DND-41 (cell line): Measurements from ENCODE around the gene EYA2.

Source experiments
- ATAC-seq: fragments of 200-7000 bp; cut with Tn5 transposase; 3 replicates; pipeline ENCODE4 v1.9.1; 2021; ENCODE audit warnings: low read depth; ENCODE audit not compliant: insufficient read depth
- DNase-seq: peaks from one replicate; pipeline ENCODE4 v3.0.0-alpha.2; 2020
- H2AFZ ChIP-seq: 2 replicates; pipeline ENCODE4 v1.6.0; 2012; ENCODE audit warnings: low read depth, low read length
- H3K27ac ChIP-seq: 2 replicates; pipeline ENCODE4 v1.5.1; 2012; ENCODE audit warnings: low read length, inconsistent platforms
- H3K27me3 ChIP-seq: fragments of 200-600 bp; sonication (generic); 2 replicates; pipeline ENCODE4 v1.6.0; 2012; ENCODE audit warnings: low read length, mild to moderate bottlenecking, inconsistent platforms; ENCODE audit not compliant: insufficient read depth, poor library complexity
- H3K36me3 ChIP-seq: 2 replicates; pipeline ENCODE4 v1.5.1; 2012; ENCODE audit warnings: low read length, inconsistent platforms; ENCODE audit not compliant: insufficient read depth
- H3K4me1 ChIP-seq: 2 replicates; pipeline ENCODE4 v1.5.1; 2012; ENCODE audit warnings: mild to moderate bottlenecking, low read length; ENCODE audit not compliant: insufficient read depth
- H3K4me2 ChIP-seq: 2 replicates; pipeline ENCODE4 v1.6.0; 2012; ENCODE audit warnings: mild to moderate bottlenecking, moderate library complexity, low read length, inconsistent platforms; ENCODE audit not compliant: insufficient read depth
- H3K4me3 ChIP-seq, 2 experiments: fragments of 200-600 bp in 1 of 2; shearing (Covaris generic) in 1 of 2; 2 replicates each; pipeline ENCODE4 v1.5.1; 2012 to 2016; ENCODE audit warnings: inconsistent platforms in 2 of 2, low read length in 2 of 2, mild to moderate bottlenecking in 2 of 2, low read depth in 1 of 2, moderate library complexity in 1 of 2
- H3K79me2 ChIP-seq: 2 replicates; pipeline ENCODE4 v1.6.0; 2012; ENCODE audit warnings: low read length, inconsistent platforms; ENCODE audit not compliant: insufficient read depth
- H3K9ac ChIP-seq: 2 replicates; pipeline ENCODE4 v1.6.0; 2012; ENCODE audit warnings: low read depth, mild to moderate bottlenecking, inconsistent platforms, low read length, moderate library complexity
- H3K9me3 ChIP-seq: 2 replicates; pipeline ENCODE4 v1.5.1; 2012; ENCODE audit warnings: low read length, moderate library complexity, mild to moderate bottlenecking, inconsistent platforms; ENCODE audit not compliant: insufficient read depth, severe bottlenecking
- H4K20me1 ChIP-seq: 2 replicates; pipeline ENCODE4 v1.6.0; 2012; ENCODE audit warnings: low read length; ENCODE audit not compliant: insufficient read depth
- CTCF ChIP-seq: IDR thresholded peaks from 2 replicates; pipeline ENCODE4 v1.5.1; 2012; ENCODE audit warnings: borderline replicate concordance, low read length, moderate library complexity, mild to moderate bottlenecking; ENCODE audit not compliant: poor library complexity, severe bottlenecking; ENCODE audit errors: extremely low read depth
- EZH2 ChIP-seq: IDR thresholded peaks from 3 replicates; pipeline ENCODE4 v1.6.1; 2012; ENCODE audit warnings: borderline replicate concordance, low read depth, mild to moderate bottlenecking, moderate library complexity, low read length, inconsistent platforms; ENCODE audit not compliant: severe bottlenecking

Gene EYA2

GRCh38 chr20:47230811-47231256 is 336.2 kb downstream of the EYA2 start:
- no peak overlapping the region for H3K9ac ChIP-seq
- H3K4me1 ChIP-seq: no peaks in the 10 kb centered on the region
- H3K27me3 ChIP-seq: no peaks in the 10 kb centered on the region
- H2AFZ ChIP-seq: no peak overlapping the region
- ATAC-seq (no peak), DNase-seq (no peak)
- 0 out of 2 replicates have a peak, but pooled peaks cover 3% of the 10 kb centered on the region for H4K20me1 ChIP-seq
- H3K27ac ChIP-seq: no peak overlapping the region
- H3K4me3 ChIP-seq: no peak overlapping the region
- no peak overlapping the region for H3K4me2 ChIP-seq
- no peak for TF ChIP-seq EZH2
- TF ChIP-seq CTCF: no peak
- H3K9me3 ChIP-seq: no peaks in the 10 kb centered on the region
- H3K36me3 ChIP-seq: peaks cover 93% of the 10 kb centered on the region
- no peaks in the 10 kb centered on the region for H3K79me2 ChIP-seq

GRCh38 chr20:47231382-47232039 is 336.9 kb downstream of the EYA2 start:
- Histone ChIP-seq H4K20me1 (peaks cover 7% of the 10 kb centered on the region; the same call in 1 of the 2 replicates), H2AFZ (no peak overlapping the region), H3K4me1 (no peaks in the 10 kb centered on the region), H3K79me2 (no peaks in the 10 kb centered on the region), H3K9ac (no peak overlapping the region), H3K4me3 (no peak overlapping the region), H3K36me3 (peaks cover 93% of the 10 kb centered on the region), H3K27ac (no peak overlapping the region), H3K27me3 (no peaks in the 10 kb centered on the region), H3K4me2 (no peak overlapping the region), H3K9me3 (no peaks in the 10 kb centered on the region)
- DNase-seq (no peak), ATAC-seq (no peak)
- TF ChIP-seq EZH2 (no peak), CTCF (no peak)

GRCh38 chr20:47232518-47232917 is 337.9 kb downstream of the EYA2 start:
- Histone ChIP-seq H3K4me1 (no peaks in the 10 kb centered on the region), H3K27me3 (no peaks in the 10 kb centered on the region), H3K79me2 (no peaks in the 10 kb centered on the region), H3K4me3 (no peak overlapping the region), H3K9me3 (no peaks in the 10 kb centered on the region), H3K36me3 (peaks cover 93% of the 10 kb centered on the region), H3K4me2 (no peak overlapping the region), H4K20me1 (peaks cover 7% of the 10 kb centered on the region; the same call in 1 of the 2 replicates), H3K27ac (no peak overlapping the region), H3K9ac (no peak overlapping the region), H2AFZ (no peak overlapping the region)
- TF ChIP-seq CTCF (no peak), EZH2 (no peak)
- DNase-seq: no peak
- no peak for ATAC-seq
